Panc1 (cell line): ENCODE measurements around the gene GPBAR1. TPM values are rescaled to one million over a fixed set of nuclear protein-coding genes. Genes with fewer than 3 reads are reported as not detected.
A peak's percentile ranks its signal among the peaks of the same experiment; 100 is the strongest.
"Not testable (repeated sequence)": the region's sequence is repeated elsewhere in the genome, so short reads cannot be mapped to it uniquely, and the experiment has no call there.

Experiments used
- ATAC-seq: fragments of 200-7000 bp; cut with Tn5 transposase; 2 replicates; pipeline ENCODE4 v1.9.1; 2020; ENCODE audit warnings: mild to moderate bottlenecking, moderate library complexity
- BruUV-seq: library from RNA; stranded (reverse); fragments of 400-500 nt; replicated peaks from 2 replicates; lab custom pipeline; 2021; lab: Mats Ljungman, UMichigan
- CTCF ChIA-PET: fragments of 300-600 bp; sonication (Branson Sonifier 250); formaldehyde crosslinking; loops from one replicate; lab custom pipeline; 2022; ENCODE audit warnings: antibody characterized with exemption; lab: Charles Lee
- POLR2A ChIA-PET: fragments of 300-600 bp; sonication (Branson Sonifier 250); formaldehyde crosslinking; loops from one replicate; lab custom pipeline; 2022; ENCODE audit warnings: antibody characterized with exemption; lab: Charles Lee
- DNase-seq: peaks from one replicate; pipeline ENCODE4 v3.0.0-alpha.2; 2010; ENCODE audit warnings: low read depth, low spot score
- H3K27ac ChIP-seq: 2 replicates; pipeline ENCODE4 v1.5.1; 2011; ENCODE audit warnings: mild to moderate bottlenecking, low read length, inconsistent platforms
- H3K27me3 ChIP-seq: fragments of 200-500 bp; sonication (Bioruptor generic); 2 replicates; pipeline ENCODE4 v1.6.0; 2014; ENCODE audit warnings: low read length, inconsistent platforms; ENCODE audit not compliant: control insufficient read depth, insufficient read depth
- H3K36me3 ChIP-seq: fragments of 200-500 bp; sonication (Bioruptor generic); 2 replicates; pipeline ENCODE4 v1.5.1; 2014; ENCODE audit warnings: inconsistent platforms, mild to moderate bottlenecking, low read length, moderate library complexity; ENCODE audit not compliant: control insufficient read depth, insufficient read depth
- H3K4me1 ChIP-seq: 2 replicates; pipeline ENCODE4 v1.5.1; 2011; ENCODE audit warnings: inconsistent platforms, mild to moderate bottlenecking, low read length, moderate library complexity; ENCODE audit not compliant: control insufficient read depth, insufficient read depth
- H3K4me3 ChIP-seq, 2 experiments: 2 replicates each; pipeline ENCODE4 v1.5.1; 2011 to 2012; ENCODE audit warnings: low read depth in 2 of 2, low read length in 2 of 2, mild to moderate bottlenecking in 2 of 2, inconsistent platforms in 1 of 2, moderate library complexity in 1 of 2
- H3K9me3 ChIP-seq: fragments of 200-500 bp; sonication (Bioruptor generic); 2 replicates; pipeline ENCODE4 v1.5.1; 2014; ENCODE audit warnings: low read depth, mild to moderate bottlenecking, inconsistent platforms, low read length, moderate library complexity; ENCODE audit not compliant: control insufficient read depth, insufficient read depth
- CTCF ChIP-seq: fragments of 450-650 bp; IDR thresholded peaks from 2 replicates; pipeline ENCODE4 v1.5.1; 2017; ENCODE audit warnings: mild to moderate bottlenecking
- POLR2AphosphoS5 ChIP-seq: IDR thresholded peaks from 2 replicates; pipeline ENCODE4 v1.6.1; 2012; ENCODE audit warnings: mild to moderate bottlenecking, low read depth, low read length, moderate library complexity
- REST ChIP-seq, 2 experiments: IDR thresholded peaks; 2 replicates each; pipeline ENCODE4 v1.6.1; 2011 to 2012; ENCODE audit warnings: low read depth in 2 of 2, control low read depth in 1 of 2, low read length in 1 of 2, mild to moderate bottlenecking in 1 of 2, moderate library complexity in 1 of 2; ENCODE audit not compliant: insufficient read depth in 1 of 2
- TCF7L2 ChIP-seq: IDR thresholded peaks from 2 replicates; pipeline ENCODE4 v1.6.1; 2011; ENCODE audit warnings: mild to moderate bottlenecking, low read depth, low read length, inconsistent platforms
- in situ Hi-C: cut with HindIII; loops from 2 replicates; pipeline ENCODE4 v1.10.0; 2016; ENCODE audit warnings: low sequenced_read_pairs, low pct_unique_long_range_greater_than_20kb
- intact Hi-C: fragments of 100-400 bp; cut with micrococcal nuclease; formaldehyde crosslinking; loops from one replicate; pipeline ENCODE4 v1.10.0; 2022; ENCODE audit not compliant: unreplicated experiment
- total RNA-seq: library from RNA; stranded (reverse); gene quantifications from one replicate; pipeline ENCODE4 v1.2.1, GENCODE V29; 2021; ENCODE audit not compliant: unreplicated experiment

Gene GPBAR1
- total RNA-seq, 1 experiment from 2014 or later: 0.18 TPM

GRCh38 chr2:218271865-218272530 lies 11.2 kb downstream of the GPBAR1 start:
- no peaks in the 10 kb centered on the region for H3K9me3 ChIP-seq
- intact Hi-C loops (no loop called here), in situ Hi-C loops (no loop called here)
- H3K4me1 ChIP-seq: peaks cover 20% of the 10 kb centered on the region
- ATAC-seq (no peak), DNase-seq (no peak)
- H3K36me3 ChIP-seq: peaks cover 10% of the 10 kb centered on the region
- ChIA-PET CTCF (interaction anchor here (0.5 to 1.8 kb wide), 4 partner anchors 15 to 136 kb away, joined by 3 to 7 read pairs (median 4); partner anchors contain the start of gene CATIP), POLR2A (no interaction called here)
- peak overlapping the region; percentile 86 to 93; a peak in 2 of 4 replicates for H3K4me3 ChIP-seq
- no peak for TF ChIP-seq CTCF
- TF ChIP-seq POLR2AphosphoS5: no peak
- TF ChIP-seq TCF7L2: no peak
- BruUV-seq: TSS peak; percentile 55
- peak overlapping the region; percentile 78 for H3K27ac ChIP-seq
- H3K27me3 ChIP-seq: no peaks in the 10 kb centered on the region

- no peaks in the 10 kb centered on the region for H3K27me3 ChIP-seq
- peaks cover 5% of the 10 kb centered on the region for H3K36me3 ChIP-seq
- H3K4me3 ChIP-seq: no peak overlapping the region
- no TSS peak for BruUV-seq
- DNase-seq (peak; percentile 77), ATAC-seq (peak; percentile 50)
- ChIA-PET POLR2A (no interaction called here), CTCF (interaction anchor here (0.6 to 1.2 kb wide), 6 partner anchors 13 to 138 kb away, joined by 3 to 5 read pairs (median 3); partner anchors contain the start of gene CATIP)
- in situ Hi-C loops (no loop called here), intact Hi-C loops (no loop called here)
- H3K9me3 ChIP-seq: no peaks in the 10 kb centered on the region
- peaks cover 20% of the 10 kb centered on the region for H3K4me1 ChIP-seq
- peak; percentile 27; the same call in 1 of the 2 replicates for TF ChIP-seq POLR2AphosphoS5
- TF ChIP-seq REST (IDR thresholded peaks at IDR 0.05; ENCODE audit: insufficient read depth in 1 of 2, low read depth in 2 of 2, low read length in 1 of 2): no peak
- TF ChIP-seq CTCF: peak; percentile 96
- no peak overlapping the region for H3K27ac ChIP-seq
Observed at GRCh38 chr2:218272531-218273212, 11.9 kb downstream of the GPBAR1 start.

- peaks cover 20% of the 10 kb centered on the region for H3K4me1 ChIP-seq
- POLR2A ChIA-PET, H3K36me3 ChIP-seq, DNase-seq, H3K27me3 ChIP-seq, H3K4me3 ChIP-seq, ATAC-seq, H3K27ac ChIP-seq, BruUV-seq, in situ Hi-C loops, intact Hi-C loops, H3K9me3 ChIP-seq: not testable (repeated sequence)
- CTCF ChIA-PET: interaction anchor here (0.6 to 1.2 kb wide), 4 partner anchors 12 to 137 kb away, joined by 3 read pairs; no protein-coding TSS in a partner anchor
Observed at GRCh38 chr2:218273214-218273907, 12.5 kb downstream of the GPBAR1 start.
